ENCODE measurements around the gene RILPL2.
"Not testable (repeated sequence)": the region's sequence is repeated elsewhere in the genome, so short reads cannot be mapped to it uniquely, and the experiment has no call there.

The RILPL2 gene, protein sequence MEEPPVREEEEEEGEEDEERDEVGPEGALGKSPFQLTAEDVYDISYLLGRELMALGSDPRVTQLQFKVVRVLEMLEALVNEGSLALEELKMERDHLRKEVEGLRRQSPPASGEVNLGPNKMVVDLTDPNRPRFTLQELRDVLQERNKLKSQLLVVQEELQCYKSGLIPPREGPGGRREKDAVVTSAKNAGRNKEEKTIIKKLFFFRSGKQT

DNA sequence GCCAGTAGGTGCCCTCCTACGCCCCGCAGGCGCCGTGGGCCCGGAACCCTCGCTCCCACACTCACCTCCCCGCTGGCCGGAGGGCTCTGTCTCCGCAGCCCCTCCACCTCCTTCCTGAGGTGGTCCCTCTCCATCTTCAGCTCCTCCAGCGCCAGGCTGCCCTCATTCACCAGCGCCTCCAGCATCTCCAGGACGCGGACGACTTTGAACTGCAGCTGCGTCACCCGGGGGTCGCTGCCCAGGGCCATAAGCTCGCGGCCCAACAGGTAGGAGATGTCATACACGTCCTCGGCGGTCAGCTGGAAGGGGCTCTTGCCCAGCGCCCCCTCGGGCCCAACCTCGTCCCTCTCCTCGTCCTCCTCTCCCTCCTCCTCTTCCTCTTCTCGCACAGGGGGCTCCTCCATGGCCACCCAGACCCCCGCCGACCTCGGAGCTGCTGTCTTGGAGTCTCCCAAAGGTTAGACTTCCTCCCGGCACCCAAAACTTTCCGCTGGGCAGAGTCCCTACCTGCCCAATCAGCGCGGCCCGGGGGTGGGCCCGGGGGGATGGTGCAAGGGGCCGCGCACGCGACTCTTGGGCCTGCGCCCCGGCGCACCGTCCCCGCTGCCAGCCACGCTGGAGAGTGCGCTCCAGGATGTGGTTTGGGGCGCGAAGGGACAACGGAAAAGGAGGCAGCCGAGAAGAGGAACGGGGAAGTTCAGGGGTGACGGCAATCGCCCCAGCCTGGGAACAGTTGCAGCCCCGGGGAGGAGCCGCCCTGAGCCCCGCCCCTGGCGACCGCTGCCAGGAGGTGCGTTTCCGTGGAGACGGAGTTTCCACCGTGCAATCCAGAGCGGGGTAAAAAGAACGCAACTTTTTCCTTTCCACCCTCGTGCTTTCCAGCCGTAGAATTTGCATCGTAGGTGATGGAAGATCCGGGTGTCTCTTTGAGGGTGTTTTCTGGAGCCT is at the start of gene RILPL2:
Gene RILPL2 (minus strand): TSS at position 668 of the 948 bp plus-strand sequence. CDS start 264 bp downstream, at position 404.
- DNase-seq, result peak; percentile 79

DNA sequence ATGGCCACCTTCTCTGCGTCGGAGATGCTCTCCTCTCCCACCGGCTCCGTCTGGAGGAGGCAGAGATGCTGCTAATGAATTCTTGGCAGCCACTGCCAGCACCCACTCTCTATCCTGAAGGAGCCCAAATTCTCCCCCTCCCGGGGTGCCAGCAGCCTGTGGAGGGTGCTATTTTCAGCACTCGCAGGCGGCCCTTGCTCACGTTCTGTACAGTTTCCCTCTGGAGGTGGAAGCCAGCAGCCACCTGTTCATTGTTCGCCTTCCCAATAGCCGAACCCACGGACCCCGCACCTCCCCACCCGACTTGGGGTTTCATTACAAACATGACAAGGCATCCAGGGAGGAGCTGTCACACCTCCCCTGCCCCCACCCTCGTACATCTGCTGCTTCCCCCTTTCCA is 49.3 kb upstream of the RILPL2 start:
- no peak for DNase-seq

GRCh38 chr12:123483602-123484248 is 47.2 kb upstream of the RILPL2 start:
- DNase-seq, result no peak

DNA sequence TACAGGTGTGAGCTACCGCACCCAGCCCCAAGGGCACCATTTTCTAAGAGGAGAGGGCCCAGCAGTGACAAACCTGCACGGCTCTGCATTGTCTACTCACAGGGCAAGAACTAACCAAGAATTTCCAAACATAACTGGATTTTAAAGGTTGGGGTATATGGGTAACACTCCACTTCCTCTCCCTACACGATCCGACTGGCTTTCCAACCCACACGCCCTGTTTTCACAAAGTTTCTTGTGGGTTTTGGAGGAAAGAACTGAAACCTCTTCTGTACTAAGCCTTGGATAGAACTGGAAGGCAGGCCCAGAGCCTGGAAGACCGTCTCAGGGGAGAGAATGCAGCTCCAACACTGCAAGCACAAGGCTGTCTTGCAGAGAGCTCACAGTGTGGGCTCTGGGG is 46.4 kb upstream of the RILPL2 start:
- no peak for DNase-seq

DNA sequence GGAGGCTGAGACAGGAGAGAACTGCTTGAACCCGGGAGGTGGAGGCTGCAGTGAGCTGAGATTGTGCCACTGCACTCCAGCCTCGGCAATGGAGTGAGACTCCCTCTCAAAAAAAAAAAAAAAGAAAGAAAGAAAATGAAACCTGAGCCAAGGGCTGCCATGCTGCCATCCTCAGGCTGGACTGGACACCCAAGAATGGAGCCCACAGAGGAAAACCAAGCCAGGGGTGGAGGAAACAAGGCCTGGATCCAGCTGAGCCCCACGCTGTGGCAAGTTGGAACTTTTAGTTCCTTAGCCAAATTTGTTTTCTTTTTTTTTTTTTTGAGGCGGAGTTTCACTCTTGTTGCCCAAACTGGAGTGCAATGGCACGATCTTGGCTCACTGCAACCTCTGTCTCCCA is 44.8 kb upstream of the RILPL2 start:
- DNase-seq, result not testable (repeated sequence)

DNA sequence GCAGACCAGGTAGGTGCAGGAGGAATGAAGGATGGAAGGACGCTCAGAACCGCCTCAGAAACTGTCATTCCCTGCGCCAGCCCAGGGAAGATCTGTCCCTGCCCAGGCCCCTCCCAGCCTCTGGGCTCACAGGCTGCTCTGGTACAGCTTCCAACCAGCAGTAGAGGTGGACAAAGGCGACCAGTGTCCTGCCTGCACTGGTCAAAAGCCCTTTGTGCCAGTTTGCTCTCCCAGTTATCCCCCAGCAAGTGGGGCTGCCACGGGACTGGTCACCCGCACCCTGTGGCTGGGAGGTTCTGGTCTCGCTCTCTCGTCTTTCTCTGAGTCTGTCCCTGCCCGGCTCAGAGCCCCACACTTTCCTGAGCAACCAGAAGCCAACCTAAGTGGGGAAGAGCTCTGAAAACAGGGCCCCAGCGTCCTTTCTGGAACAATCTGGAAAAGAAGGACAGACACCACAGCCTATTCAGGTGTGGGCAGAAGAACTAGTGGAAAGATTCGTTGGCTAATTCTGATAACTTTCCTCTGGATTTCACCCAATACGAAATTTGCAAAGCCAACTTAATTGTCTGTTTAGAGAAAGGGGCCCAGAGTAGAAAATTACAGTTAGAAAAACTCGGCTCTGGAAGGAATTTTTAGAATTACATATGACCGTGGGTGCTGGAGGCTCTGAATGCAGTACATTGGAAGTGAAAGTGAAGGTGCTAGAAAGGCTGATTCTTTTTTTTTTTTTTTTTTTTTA is 43.1 kb upstream of the RILPL2 start:
- DNase-seq, result no peak

DNA sequence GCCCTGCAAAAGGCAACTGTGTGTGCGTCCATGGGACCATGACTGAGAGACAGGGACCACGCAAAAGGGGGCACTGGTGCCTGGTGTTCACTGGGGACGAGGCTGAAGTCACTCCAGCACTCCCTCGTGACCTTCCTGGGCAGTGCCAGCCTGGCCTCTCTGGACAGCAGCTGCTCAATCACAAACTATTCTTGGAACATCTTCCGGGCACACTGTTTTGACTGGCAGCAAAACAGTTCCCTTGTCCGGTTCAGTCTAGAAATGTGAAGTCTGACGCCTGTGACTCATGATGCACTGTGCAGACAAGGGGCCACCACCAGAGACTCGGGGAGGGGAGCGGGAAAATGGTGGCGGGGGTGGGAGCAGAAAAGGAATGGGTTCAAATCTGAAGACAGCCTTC is 42.3 kb upstream of the RILPL2 start:
- no peak for DNase-seq

GRCh38 chr12:123478069-123478468 is 41.6 kb upstream of the RILPL2 start:
- no peak for DNase-seq

DNA sequence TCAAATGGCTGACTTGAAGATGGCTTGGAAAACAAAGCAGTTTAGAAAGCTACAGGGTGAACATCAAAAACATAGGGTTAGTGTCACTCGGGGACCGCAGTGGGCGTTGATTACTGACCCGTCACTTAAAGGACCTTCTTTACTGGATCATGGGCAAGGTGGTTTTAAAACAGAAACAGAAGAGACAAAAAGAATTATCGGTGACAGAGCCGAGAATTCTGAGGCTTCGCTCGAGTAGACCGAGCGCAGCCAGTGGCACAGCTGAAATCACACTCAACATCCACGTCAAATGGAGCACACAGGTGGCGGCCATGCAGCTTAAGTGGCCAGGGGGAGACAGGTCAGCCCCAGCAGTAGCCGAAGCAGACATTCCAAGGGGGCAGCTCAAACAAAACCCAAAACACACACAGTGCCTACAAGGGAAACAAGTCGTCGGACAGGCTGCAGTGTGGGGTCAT is 38.8 kb upstream of the RILPL2 start:
- DNase-seq, result no peak

DNA sequence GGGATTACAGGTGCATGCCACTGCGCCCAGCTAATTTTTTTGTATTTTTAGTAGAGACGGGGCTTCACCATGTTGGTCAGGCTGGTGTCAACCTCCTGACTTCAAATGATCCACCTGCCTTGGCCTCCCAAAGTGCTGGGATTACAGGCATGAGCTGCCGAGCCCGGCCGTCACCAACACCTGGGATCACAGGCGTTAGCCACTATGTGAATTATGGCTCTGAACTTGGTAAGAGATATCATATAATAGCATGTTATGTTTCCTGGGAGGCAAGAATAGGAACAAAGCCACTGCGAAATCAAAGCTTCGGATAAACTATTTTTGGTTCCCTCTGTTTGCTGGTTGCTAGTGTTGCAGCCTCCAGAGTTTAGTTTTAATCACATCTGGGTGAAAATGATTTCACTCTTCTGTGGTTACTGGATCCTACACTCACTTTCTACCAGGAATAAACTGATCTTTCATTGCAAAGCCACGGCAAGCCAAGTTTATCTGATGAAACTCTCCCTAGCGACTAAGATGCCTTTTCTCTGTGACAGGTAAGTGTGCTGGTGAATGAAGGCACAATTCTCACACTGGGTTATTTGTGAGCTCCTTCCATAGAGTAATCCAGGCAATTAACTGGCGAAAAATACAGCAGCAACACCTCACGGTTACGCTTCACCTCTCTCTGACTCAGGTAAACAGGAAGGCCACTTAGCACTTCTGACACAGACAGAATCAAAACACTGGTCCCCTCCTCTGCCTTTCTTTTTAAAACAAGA is 38.2 kb upstream of the RILPL2 start:
- DNase-seq, result peak; percentile 55

DNA sequence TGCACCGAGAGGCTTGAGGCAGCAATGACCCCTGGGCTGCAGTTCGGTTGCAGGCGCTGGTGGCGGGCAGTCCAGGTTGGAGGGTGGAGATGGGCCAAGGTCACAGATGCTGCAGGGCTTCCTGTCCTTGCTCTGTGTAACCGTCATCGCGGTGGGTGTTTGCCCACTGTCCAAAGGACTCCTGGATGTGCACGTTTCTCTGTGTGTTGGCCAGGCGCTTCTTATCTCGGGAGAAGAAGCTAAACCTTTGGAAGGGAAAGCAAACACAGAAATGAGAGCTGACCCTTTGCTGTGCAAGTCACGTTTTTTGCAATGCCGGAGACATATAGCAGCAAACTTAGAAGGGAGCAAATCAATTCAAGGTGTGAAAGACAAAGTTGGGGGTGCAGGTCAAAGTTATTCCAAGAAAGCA is 36.0 kb upstream of the RILPL2 start:
- DNase-seq, result no peak

DNA sequence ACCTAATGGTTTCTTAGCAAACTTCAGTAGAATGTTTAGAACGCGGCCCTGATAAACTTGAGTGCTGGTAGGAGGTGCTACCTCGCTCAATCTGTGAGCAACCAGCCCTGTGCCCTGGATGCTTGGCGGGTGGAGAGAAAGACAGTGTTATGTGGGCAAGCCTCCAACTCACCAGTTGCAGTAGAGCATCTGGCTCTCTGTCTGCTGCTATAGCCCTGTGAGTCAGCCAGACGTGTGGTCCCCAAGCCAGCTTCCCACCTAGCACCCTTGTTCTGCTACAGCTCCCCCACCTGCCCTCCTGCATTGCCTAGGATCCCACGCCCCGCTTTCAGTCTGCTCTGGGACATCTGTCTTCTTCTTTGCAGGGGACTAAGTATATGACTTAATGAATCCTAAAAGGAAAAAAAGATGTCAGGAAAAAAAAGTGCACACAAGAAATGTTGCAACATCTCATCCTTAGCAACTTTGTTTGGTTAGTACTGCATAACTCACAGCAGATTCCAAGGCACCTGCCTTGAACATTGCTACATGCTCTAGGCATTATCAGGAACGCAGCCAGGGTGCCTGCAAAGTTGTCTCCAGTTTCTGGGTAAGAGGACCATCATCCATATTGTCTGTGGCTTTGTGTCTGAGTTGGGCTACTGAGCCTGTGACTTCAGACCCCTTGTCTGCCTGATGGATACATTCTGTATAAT is 35.0 kb upstream of the RILPL2 start:
- DNase-seq, result no peak

DNA sequence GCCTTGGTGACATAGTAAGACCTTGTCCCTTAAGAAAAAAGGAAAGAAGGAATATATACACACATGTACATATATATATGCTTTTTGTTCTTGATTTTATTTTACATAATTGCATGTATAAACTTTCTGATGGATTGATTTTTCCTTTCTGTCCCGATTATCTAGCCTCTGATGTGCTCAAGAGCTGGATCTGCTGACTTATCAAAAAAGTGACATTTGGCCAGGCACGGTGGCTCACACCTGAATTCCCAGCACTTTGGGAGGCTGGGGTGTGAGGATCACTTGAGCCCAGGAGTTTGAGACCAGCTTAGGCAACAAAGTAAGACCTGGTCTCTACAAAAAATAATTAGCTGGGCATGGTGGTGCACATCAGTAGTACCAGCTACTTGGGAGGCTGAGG is 33.5 kb upstream of the RILPL2 start:
- DNase-seq, result no peak

GRCh38 chr12:123468786-123469185 is 32.3 kb upstream of the RILPL2 start:
- peak; percentile 21 for DNase-seq

DNA sequence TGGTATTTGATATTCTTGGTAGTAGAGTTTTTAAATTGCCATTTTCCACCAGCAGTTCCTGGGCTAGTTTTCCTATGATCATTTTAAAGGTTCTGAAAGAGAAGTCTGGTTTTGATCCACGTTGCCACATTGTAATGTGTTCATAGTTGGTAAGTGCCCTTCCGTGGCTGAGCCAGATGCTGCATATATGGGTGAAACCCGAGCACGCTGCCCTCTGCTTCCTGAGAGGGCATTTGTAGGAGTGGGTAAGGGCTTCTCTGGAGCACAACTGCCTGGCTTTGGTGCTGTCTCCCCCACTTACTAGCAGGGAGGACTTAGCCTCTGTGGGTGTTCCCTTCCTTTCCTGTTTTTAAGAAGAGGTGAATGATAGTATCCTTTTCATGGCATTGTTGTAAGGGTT is 28.6 kb upstream of the RILPL2 start:
- no peak for DNase-seq

GRCh38 chr12:123463174-123463573 is 26.7 kb upstream of the RILPL2 start:
- DNase-seq, result not testable (repeated sequence)

GRCh38 chr12:123457980-123458779 is 21.7 kb upstream of the RILPL2 start, which contains the start of gene SNRNP35:
SNRNP35 (plus strand) TSS chr12:123458139; CDS start chr12:123465541, 7,402 bp downstream.
- peak; percentile 93 for DNase-seq

- no peak for DNase-seq
Measured at GRCh38 chr12:123453165-123453564, 16.7 kb upstream of the RILPL2 start.

GRCh38 chr12:123452276-123452550 is 15.7 kb upstream of the RILPL2 start:
- DNase-seq, result not testable (repeated sequence)

DNA sequence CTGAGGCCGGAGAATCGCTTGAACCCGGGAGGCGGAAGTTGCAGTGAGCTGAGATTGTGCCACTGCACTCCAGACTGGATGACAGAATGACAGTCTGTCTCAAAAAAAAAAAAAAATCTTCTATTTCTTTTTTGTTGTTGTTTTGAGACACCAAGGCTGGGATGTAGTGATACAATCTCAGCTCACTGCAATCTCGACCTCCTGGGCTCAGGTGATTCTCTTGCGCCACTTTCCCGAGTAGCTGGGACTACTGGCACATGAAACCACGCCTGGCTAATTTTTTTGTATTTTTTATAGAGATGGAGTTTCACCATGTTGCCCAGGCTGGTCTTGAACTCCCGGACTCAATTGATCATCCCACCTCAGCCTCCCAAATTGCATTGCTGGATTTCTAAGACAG is 14.2 kb upstream of the RILPL2 start:
- no peak for DNase-seq

DNA sequence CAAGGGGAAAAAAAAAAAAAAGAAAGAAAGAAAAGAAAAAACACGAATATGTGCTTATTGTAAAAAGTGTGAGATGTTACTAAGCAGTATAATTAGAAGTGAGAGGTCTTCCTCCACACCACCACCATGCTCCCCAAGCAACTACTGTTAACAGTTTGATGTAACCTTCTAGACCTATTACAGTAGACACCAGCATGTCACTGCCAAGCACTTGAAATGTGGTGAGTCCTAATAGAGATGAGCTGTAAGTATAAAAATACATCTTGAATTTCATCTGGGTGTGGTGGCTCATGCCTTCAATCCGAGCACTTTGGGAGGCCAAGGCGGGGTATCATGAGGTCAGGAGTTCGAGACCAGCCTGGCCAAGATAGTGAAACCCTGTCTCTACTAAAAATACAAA is 13.4 kb upstream of the RILPL2 start:
- DNase-seq, result no peak
